Sigmoid colon (tissue), 7 donors: ENCODE results near the gene OBP2A. TPM values are rescaled to one million over a fixed set of nuclear protein-coding genes. Genes with fewer than 3 reads are reported as not detected.

Experiments used
- DNase-seq: peaks from one replicate; pipeline ENCODE4 v3.0.0-alpha.2; 2019
- H3K27ac ChIP-seq, 4 donors: fragments of 200-600 bp; sonication (generic); one replicate each; pipeline ENCODE4 v1.5.1; 2016 to 2019; ENCODE audit warnings: mild to moderate bottlenecking in 1 of 4
- H3K27me3 ChIP-seq, 3 donors: fragments of 200-600 bp; sonication (generic); one replicate each; pipeline ENCODE4 v1.5.1; 2019; ENCODE audit warnings: mild to moderate bottlenecking in 1 of 3
- H3K36me3 ChIP-seq, 4 donors: fragments of 200-600 bp; sonication (generic); one replicate each; pipeline ENCODE4 v1.5.1; 2016 to 2019
- H3K4me1 ChIP-seq, 4 donors: fragments of 200-600 bp; sonication (generic); one replicate each; pipeline ENCODE4 v1.5.1; 2017 to 2019
- H3K4me3 ChIP-seq, 4 donors: fragments of 200-600 bp; sonication (generic); one replicate each; pipeline ENCODE4 v1.5.1; 2017 to 2019; ENCODE audit warnings: mild to moderate bottlenecking in 2 of 4, moderate library complexity in 1 of 4
- H3K9me3 ChIP-seq, 4 donors: fragments of 200-600 bp in 3 of 4; sonication (generic) in 3 of 4; one replicate each; pipeline versions ENCODE4 v1.5.1 to v1.6.1; 2013 to 2019
- EP300 ChIP-seq, 4 donors: sonication (generic); formaldehyde crosslinking; IDR thresholded peaks; one replicate each; pipeline ENCODE4 v1.6.1; 2017; ENCODE audit warnings: antibody characterized with exemption in 4 of 4
- POLR2A ChIP-seq, 2 donors: fragments of 450-650 bp; IDR thresholded peaks; one replicate each; pipeline ENCODE4 v1.6.1; 2016; ENCODE audit warnings: antibody characterized with exemption in 2 of 2, mild to moderate bottlenecking in 2 of 2, moderate library complexity in 2 of 2
- POLR2AphosphoS5 ChIP-seq, 4 donors: sonication (generic); formaldehyde crosslinking; IDR thresholded peaks; one replicate each; pipeline ENCODE4 v1.6.1; 2017; ENCODE audit warnings: antibody characterized with exemption in 4 of 4
- WGBS, 2 donors: extraction: QIAGEN DNeasy Blood & Tissue Kit; methylation state at CpG; one replicate each; pipeline ENCODE4 v1.1.7; 2013; 5-methylcytosine and 5-hydroxymethylcytosine counted together
- intact Hi-C: fragments of 100-400 bp; cut with DNase I; formaldehyde crosslinking; loops from one replicate; pipeline ENCODE4 v1.15.1; 2023
- polyA plus RNA-seq, 3 donors: library from polyadenylated mRNA; stranded (reverse); fragments of 200-250 nt; gene quantifications; one replicate each; pipeline ENCODE4 v1.2.3, GENCODE V29; 2013
- total RNA-seq, 4 donors: library from RNA; depleted of rRNA; stranded (reverse); fragments of >200 nt; gene quantifications; one replicate each; pipeline ENCODE4 v1.1.0, GENCODE V29; 2016
- TF ChIP-seq, protein P1 (sequence below), 4 experiments: fragments of 450-650 bp in 3 of 4; fragments of 200-600 bp in 1 of 4; IDR thresholded peaks; one replicate each; pipeline ENCODE4 v1.5.1; 2016 to 2019; ENCODE audit warnings: antibody characterized with exemption in 4 of 4, mild to moderate bottlenecking in 3 of 4, moderate library complexity in 2 of 4
- donor health status: healthy with polysubstance abuse.
- donor health status: Bipolar disorder and iron deficiency.
- donor health status: healthy.

OBP2A gene
- total and polyA plus RNA-seq, 7 donors = not detected

GRCh38 chr9:135592331-135592590 lies 46.3 kb downstream of the OBP2A start:
- Histone ChIP-seq H3K4me3 (no peak overlapping the region), H3K9me3 (peaks cover 0 to 3% (median 1%) of the 10 kb centered on the region in 4 donors), H3K4me1 (no peaks in the 10 kb centered on the region), H3K27ac (no peak overlapping the region), H3K27me3 (peaks cover 0 to 11% (median 6%) of the 10 kb centered on the region in 3 donors), H3K36me3 (no peaks in the 10 kb centered on the region)
- TF ChIP-seq POLR2A (IDR thresholded peaks at IDR 0.05) (no peak), POLR2AphosphoS5 (IDR thresholded peaks at IDR 0.05) (no peak), EP300 (IDR thresholded peaks at IDR 0.05) (no peak)
- TF ChIP-seq, protein P1, sequence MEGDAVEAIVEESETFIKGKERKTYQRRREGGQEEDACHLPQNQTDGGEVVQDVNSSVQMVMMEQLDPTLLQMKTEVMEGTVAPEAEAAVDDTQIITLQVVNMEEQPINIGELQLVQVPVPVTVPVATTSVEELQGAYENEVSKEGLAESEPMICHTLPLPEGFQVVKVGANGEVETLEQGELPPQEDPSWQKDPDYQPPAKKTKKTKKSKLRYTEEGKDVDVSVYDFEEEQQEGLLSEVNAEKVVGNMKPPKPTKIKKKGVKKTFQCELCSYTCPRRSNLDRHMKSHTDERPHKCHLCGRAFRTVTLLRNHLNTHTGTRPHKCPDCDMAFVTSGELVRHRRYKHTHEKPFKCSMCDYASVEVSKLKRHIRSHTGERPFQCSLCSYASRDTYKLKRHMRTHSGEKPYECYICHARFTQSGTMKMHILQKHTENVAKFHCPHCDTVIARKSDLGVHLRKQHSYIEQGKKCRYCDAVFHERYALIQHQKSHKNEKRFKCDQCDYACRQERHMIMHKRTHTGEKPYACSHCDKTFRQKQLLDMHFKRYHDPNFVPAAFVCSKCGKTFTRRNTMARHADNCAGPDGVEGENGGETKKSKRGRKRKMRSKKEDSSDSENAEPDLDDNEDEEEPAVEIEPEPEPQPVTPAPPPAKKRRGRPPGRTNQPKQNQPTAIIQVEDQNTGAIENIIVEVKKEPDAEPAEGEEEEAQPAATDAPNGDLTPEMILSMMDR (IDR thresholded peaks at IDR 0.05) = no peak
- 70 to 76% methylated on average over 5 of the region's 5 CpGs for WGBS, 2 donors
- no peak for DNase-seq
- intact Hi-C loops = no loop called here

DNA sequence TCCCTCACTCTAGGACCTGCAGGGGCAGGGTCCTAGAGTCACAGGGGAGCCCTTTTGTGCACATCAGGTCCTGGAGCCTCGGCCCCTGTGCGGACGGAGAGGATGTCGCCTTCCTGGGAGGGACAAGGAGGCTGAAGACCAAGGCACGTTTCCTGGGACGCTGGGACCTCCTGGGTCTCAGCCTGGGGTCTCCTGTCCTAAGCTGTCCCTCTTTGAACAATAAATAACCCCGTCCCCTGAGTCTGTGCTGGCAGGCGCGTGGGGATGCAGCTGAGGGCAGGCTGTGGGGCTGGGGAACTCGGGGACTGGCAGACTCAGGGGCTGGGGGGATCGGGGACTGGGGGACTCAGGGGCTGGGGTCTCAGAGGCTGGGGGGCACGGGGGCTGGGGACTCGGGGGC lies 46.7 kb downstream of the OBP2A start:
- Histone ChIP-seq H3K9me3 (peaks cover 0 to 3% (median 1%) of the 10 kb centered on the region in 4 donors), H3K36me3 (no peaks in the 10 kb centered on the region), H3K4me3 (no peak overlapping the region), H3K4me1 (no peaks in the 10 kb centered on the region), H3K27me3 (peaks cover 0 to 11% (median 8%) of the 10 kb centered on the region in 3 donors), H3K27ac (no peak overlapping the region)
- 78 to 86% methylated on average over 13 of the region's 13 CpGs for WGBS, 2 donors
- intact Hi-C loops = no loop called here
- DNase-seq = no peak
- no peak for TF ChIP-seq POLR2A (IDR thresholded peaks at IDR 0.05)
- TF ChIP-seq EP300 (IDR thresholded peaks at IDR 0.05) = no peak
- TF ChIP-seq, protein P1 (IDR thresholded peaks at IDR 0.05) = no peak

DNA sequence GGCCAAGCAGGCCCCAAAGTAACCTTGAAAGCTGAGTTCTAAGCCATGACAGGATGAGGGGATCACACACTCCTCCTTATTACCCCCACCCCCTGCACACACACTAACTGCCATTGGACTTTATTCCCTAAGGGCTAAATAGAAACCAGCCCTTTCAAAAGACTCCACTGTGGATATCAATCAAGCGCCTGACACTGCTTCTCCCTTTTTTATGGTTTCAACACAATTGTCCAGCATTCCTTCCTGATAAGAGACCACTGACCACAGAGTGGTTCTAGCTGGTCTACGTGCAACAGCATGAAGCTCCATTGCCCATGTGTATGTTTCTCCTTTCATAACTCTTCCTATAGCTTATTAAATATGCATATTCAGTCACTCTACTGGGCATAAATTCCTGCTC lies 50.3 kb downstream of the OBP2A start:
- Histone ChIP-seq H3K27me3 (peaks cover 0 to 27% (median under 1%) of the 10 kb centered on the region in 3 donors), H3K9me3 (peaks cover 0 to 3% (median 1%) of the 10 kb centered on the region in 4 donors), H3K4me1 (no peaks in the 10 kb centered on the region), H3K27ac (no peak overlapping the region), H3K36me3 (no peaks in the 10 kb centered on the region), H3K4me3 (no peak overlapping the region)
- no peak for DNase-seq
- 28 to 41% methylated on average over 2 of the region's 2 CpGs for WGBS, 2 donors
- intact Hi-C loops = no loop called here
- TF ChIP-seq, protein P1 (IDR thresholded peaks at IDR 0.05) = no peak
- TF ChIP-seq EP300 (IDR thresholded peaks at IDR 0.05) = no peak
- TF ChIP-seq POLR2AphosphoS5 (IDR thresholded peaks at IDR 0.05) = no peak
- TF ChIP-seq POLR2A (IDR thresholded peaks at IDR 0.05) = no peak

Other genes starting within 250 kb of the OBP2A start
- 10 to 100 TPM in 1 of 4 donors, 1 to 10 TPM in 3; 8.8 to 12.7 (median 9.8) TPM for gene PPP1R26, start 66.3 kb upstream of the OBP2A start, total RNA-seq
- 10 to 100 TPM in 1 of 3 donors, 1 to 10 TPM in 2; 4.8 to 10.9 (median 5.3) TPM for gene PPP1R26, start 66.3 kb upstream of the OBP2A start, polyA plus RNA-seq
- gene MRPS2, start 45.4 kb upstream of the OBP2A start, total RNA-seq = 10 to 100 TPM; 30.0 to 38.0 (median 36.4) TPM
- gene MRPS2, start 45.4 kb upstream of the OBP2A start, polyA plus RNA-seq = 10 to 100 TPM; 36.5 to 61.6 (median 37.8) TPM
- not detected for gene LCN1, start 24.7 kb upstream of the OBP2A start, total RNA-seq
- under 1 TPM in 1 of 3 donors, not detected in 2; 0.10 TPM for gene LCN1, start 24.7 kb upstream of the OBP2A start, polyA plus RNA-seq
- gene PAEP, start 15.6 kb downstream of the OBP2A start, total RNA-seq = not detected
- not detected for gene PAEP, start 15.6 kb downstream of the OBP2A start, polyA plus RNA-seq
- gene GLT6D1, start 93.4 kb downstream of the OBP2A start, total RNA-seq = not detected
- gene GLT6D1, start 93.4 kb downstream of the OBP2A start, polyA plus RNA-seq = not detected
- gene LCN9, start 117.2 kb downstream of the OBP2A start, total RNA-seq = not detected
- gene LCN9, start 117.2 kb downstream of the OBP2A start, polyA plus RNA-seq = not detected
- not detected for gene SOHLH1, start 153.4 kb downstream of the OBP2A start, total RNA-seq
- not detected for gene SOHLH1, start 153.4 kb downstream of the OBP2A start, polyA plus RNA-seq
- under 1 TPM in 3 of 4 donors, not detected in 1; 0.28 to 0.95 (median 0.36) TPM for gene KCNT1, start 156.1 kb downstream of the OBP2A start, total RNA-seq
- gene KCNT1, start 156.1 kb downstream of the OBP2A start, polyA plus RNA-seq = under 1 TPM in 1 of 3 donors, not detected in 2; 0.23 TPM